PFSK-1 (cell line): ENCODE data around the gene EPHB6.

ENCODE experiments used
- FOXP2 ChIP-seq: optimal IDR thresholded peaks from 2 replicates; pipeline ENCODE3; 2011; ENCODE audit warnings: borderline replicate concordance, control low read depth, inconsistent platforms; ENCODE audit not compliant: insufficient read depth; ENCODE audit errors: extremely low read length, extremely low read depth
- POLR2AphosphoS5 ChIP-seq: IDR thresholded peaks from 2 replicates; pipeline ENCODE4 v1.6.1; 2012; ENCODE audit warnings: low read depth, mild to moderate bottlenecking, control low read depth, low read length, moderate library complexity
- REST ChIP-seq, 2 experiments: IDR thresholded peaks; 2 replicates each; pipeline versions ENCODE4 v1.6.1 to v1.8.0; 2011 to 2012; ENCODE audit warnings: low read depth in 2 of 2, low read length in 2 of 2, control low read depth in 1 of 2, inconsistent platforms in 1 of 2, mild to moderate bottlenecking in 1 of 2, moderate library complexity in 1 of 2; ENCODE audit not compliant: insufficient read depth in 1 of 2
- SIN3A ChIP-seq: IDR thresholded peaks from 2 replicates; pipeline ENCODE4 v1.6.1; 2012; ENCODE audit warnings: mild to moderate bottlenecking, low read length, moderate library complexity, borderline replicate concordance; ENCODE audit not compliant: insufficient read depth
- TAF1 ChIP-seq: IDR thresholded peaks from 2 replicates; pipeline ENCODE4 v1.6.1; 2012; ENCODE audit warnings: low read length, control low read depth, borderline replicate concordance; ENCODE audit not compliant: insufficient read depth

DNA sequence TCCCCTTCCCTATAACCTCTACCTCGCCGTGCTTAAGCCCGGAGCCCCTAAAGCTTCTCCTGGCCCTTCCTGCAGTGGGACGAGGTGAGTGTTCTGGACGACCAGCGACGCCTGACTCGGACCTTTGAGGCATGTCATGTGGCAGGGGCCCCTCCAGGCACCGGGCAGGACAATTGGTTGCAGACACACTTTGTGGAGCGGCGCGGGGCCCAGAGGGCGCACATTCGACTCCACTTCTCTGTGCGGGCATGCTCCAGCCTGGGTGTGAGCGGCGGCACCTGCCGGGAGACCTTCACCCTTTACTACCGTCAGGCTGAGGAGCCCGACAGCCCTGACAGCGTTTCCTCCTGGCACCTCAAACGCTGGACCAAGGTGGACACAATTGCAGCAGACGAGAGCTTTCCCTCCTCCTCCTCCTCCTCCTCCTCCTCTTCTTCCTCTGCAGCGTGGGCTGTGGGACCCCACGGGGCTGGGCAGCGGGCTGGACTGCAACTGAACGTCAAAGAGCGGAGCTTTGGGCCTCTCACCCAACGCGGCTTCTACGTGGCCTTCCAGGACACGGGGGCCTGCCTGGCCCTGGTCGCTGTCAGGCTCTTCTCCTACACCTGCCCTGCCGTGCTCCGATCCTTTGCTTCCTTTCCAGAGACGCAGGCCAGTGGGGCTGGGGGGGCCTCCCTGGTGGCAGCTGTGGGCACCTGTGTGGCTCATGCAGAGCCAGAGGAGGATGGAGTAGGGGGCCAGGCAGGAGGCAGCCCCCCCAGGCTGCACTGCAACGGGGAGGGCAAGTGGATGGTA, 9.2 kb downstream of the EPHB6 start:
- no peak for TF ChIP-seq SIN3A
- no peak for TF ChIP-seq POLR2AphosphoS5
- no peak for TF ChIP-seq TAF1
- TF ChIP-seq REST (IDR thresholded peaks at IDR 0.05; ENCODE audit: insufficient read depth in 1 of 2, low read depth in 2 of 2, low read length in 2 of 2) = no peak
- TF ChIP-seq FOXP2 = no peak
